GM21825 (cell line): ENCODE measurements around the gene C21orf58.

Experiments used
- ATAC-seq: cut with Tn5 transposase; IDR thresholded peaks from one replicate; pipeline ENCODE4 v1.9.1; 2021; ENCODE audit warnings: mild to moderate bottlenecking, moderate library complexity; ENCODE audit not compliant: unreplicated experiment

C21orf58 gene

DNA sequence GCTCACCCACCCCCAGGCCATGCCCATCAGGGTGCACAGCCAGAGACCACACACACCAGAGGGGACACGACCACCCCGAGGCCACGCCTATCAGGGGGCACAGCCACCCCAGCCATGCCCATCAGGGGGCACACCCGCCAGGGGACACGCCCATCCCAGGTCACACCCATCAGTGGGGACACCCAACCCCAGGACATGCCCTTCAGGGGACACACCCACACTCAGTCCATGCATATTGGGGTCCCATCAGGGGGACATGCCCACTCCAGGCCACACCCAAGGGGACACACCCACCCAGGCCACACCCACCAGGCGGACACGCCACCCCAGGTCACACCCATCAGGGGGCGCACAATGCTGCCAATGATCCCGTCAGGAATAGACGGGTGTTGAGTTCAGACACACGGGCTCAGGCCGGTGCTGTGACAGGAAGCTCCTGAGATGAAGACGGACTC lies 59.0 kb downstream of the C21orf58 start:
- ATAC-seq, result no peak

DNA sequence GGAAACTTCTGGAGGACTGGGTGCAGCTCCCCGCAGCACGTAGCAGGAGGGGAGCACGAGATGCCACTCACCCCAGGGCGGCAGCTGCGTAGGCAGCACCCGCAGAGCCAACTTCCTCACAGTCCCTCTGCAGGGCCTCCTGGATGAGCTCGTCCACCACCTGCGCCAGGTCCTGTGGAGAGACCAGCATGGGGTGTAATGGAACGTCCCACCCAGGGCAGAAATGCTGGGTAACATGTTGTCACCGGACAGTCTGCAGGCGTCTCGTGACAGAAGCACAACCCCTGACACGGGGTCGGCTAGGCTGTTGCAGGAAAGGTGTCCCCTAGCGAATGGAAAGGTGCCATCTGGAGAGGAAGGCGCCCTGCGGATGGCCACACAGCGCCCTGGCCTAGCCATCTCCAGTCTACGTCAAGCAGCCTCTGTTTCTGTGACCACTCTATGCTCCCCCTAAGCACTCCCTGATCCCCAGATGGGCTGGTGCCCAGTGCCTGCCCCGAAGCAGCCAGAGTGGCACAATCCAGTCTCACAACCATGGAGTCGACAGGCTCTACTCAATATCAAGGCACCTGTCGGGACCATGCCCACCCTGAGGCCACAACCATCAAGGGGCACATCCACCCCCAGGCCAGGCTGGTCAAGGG lies 59.5 kb downstream of the C21orf58 start:
- no peak for ATAC-seq

DNA sequence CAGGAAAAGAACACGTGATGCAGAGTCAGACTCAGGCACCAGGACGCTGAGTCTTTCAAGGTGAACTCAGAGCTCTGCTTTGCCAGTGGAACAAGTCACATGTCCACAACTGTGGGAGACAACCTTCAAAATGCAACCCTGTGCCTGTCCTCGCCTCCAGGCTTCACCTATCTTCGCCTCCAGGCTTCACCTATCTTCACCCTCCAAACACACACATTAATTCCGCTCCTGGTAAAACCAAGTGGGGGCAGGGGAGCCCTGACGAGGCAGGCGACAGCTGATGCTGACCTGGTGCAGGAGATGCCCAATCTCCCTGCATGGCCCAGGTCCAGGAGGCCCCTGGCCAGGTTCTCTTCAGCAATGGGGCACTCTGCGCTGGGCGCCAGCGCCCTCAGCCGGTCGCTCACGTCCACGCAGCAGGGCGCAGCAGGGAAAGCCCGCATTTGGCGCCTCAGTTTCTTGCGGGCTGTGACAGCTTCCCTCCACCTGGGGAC lies 67.1 kb downstream of the C21orf58 start:
- ATAC-seq, result no peak

DNA sequence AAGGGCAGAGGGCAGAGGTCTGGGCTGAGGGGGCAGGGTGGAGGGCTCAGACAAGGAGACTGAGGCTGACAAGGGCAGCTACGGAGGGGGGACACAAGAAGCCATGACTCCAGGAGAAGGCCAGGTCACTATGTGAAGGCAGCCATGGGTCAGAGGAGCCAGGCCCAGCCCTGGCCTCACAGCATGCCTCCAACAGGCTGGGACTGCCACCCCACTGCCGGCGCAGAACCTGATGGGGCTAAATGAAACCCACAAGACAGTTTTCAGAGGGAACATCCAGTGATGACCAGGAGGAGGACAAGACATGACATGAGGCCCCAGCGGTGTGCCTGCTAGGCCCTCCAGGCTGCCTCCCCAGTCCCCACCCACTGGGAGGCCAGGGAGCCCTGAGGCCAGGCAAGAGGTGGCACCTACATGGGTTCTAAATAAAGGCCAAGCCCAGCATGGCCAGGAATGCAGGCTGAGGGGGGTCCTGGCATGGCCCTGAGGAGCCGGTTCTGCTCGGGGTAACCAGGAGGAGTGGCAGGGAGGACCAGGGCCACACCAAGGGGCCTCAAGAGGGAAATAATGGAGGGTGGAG lies 67.8 kb downstream of the C21orf58 start:
- ATAC-seq, result no peak

DNA sequence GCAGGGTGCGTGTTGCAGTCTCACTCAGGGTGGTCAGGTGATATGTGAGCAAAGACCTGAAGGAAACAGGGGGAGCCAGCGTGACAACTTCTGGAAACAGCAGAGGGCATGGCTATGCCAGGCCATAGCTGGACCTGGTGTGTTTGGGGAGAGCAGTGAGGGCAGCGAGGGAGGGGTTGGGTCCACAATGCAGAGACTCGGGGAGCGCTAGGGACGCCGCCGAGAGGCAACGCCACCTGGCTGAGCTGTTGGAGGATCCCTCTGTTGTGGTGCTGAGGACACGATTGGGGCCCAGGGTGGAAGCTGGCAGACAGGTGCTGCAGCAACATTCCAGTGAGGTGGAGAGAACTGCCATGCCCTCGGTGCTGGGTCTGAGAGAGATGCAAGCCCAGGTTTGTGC lies 68.5 kb downstream of the C21orf58 start:
- ATAC-seq, result no peak

DNA sequence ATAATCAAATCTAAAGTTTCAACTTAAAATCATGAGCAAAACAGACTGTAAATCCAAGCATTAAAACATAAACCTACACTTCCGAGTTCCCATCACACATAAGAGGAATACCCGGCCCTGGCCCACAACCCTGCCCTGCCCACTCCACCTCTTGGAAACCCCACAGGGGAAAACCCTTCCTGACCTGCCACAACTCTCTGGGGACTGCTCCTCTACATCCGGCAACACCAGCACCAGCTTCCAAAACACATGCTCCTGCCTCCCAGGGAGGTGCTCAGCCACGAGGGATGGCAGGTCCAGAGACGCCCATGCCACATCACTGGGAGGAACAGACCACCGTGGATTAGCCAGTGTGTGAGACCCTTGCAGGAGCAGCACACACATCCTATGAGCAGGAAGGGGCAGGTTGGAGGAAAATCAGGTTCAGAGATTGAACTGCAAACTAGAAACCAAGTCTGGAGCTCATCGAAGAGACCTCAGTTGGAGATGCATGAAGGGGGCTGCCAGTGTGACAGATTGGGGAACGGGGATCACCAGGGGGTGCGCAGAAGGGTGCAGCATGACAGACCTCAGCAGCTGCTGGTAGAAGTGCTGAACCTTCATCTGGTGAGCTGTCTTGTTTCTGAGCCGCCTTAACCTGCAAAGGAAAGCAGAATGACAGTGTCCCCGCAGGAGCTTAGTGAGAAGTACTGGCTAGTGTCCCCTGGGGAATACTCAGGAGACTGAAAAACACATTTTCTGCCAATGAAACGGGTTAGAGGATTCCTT lies 69.3 kb downstream of the C21orf58 start:
- peak; percentile 48 for ATAC-seq

DNA sequence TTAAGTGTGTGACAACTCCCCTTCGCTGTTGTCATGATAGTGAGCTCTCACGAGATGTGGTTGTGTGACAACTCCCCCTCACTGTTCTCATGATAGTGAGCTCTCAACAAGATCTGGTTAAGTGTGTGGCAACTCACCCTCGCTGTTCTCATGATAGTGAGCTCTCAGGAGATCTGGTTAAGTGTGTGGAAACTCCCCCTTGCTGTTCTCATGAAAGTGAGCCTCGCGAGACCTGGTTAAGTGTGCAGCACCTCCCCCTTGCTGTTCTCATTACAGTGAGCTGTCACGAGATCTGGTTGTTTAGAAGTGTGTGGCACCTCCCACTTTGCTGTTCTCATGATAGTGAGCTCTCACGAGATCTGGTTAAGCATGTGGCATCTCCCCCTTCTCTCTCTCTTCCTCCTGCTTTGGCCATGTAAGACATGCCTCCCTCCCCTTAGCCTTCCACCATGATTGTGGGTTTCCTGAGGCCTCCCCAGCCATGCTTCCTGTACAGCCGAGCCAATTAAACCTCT lies 70.0 kb downstream of the C21orf58 start:
- peak; percentile 54 for ATAC-seq

DNA sequence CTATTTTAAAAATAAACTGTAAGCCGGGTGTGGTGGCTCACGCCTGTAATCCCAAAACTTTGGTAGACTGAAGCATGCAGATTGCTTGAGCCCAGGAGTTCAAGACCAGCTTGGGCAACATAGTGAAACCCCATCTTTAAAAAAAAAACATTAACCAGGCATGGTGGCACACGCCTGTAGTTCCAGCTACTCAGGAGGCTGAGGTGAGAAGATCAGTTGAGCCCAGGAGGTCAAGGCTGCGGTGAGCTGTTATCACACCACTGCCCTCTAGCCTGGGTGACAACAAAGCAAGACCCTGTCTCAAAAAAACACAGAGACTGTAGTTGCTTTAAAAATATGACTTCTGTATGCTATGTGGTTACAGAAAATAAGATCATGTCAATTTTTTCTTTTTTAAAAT lies 70.8 kb downstream of the C21orf58 start:
- ATAC-seq, result no peak
